Renal cortical epithelial cell (primary cell): Measurements from ENCODE around the gene ATP13A5. TPM values are rescaled to one million over a fixed set of nuclear protein-coding genes. Genes with fewer than 3 reads are reported as not detected.

Experiments used
- DNase-seq: peaks from one replicate; pipeline ENCODE4 v3.0.0-alpha.2; 2011; ENCODE audit warnings: low read depth
- total RNA-seq: library from RNA; depleted of rRNA; stranded (reverse); fragments of >200 nt; gene quantifications from 2 replicates; pipeline ENCODE4 v1.2.3, GENCODE V29; 2014

ATP13A5 gene
- total RNA-seq, 1 donor from 2014 or later = not detected

DNA sequence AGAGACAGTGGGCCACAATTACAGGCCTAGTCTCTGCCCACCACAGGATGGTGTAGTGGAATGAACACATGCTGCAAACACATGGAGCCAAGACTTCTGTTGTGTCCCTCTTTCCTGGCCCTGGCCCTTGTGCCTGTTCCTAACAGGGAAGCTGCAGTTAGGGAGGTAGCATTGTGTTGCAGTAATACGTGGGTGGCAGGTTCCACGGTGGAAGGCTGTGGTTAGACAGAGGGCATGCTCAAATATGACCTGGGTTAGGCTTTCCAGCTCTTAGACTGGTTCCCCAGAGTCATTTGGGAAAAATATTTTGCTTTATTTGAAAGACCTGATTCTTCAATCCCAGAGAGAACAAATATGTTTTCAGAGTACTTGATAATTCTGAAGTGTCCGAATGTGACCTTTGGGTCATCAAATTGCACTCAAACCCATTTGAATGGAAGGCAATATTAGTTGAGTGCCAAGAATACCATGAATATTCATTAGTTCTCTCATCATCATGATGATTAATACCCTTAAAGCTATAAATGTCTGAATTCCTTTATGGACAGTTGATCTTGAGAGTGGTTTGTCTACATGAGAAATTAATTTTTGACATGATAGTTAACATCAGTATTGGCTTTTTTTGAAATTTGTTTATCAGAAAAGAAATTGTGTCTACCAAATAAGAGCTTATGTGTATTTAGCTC is 109.1 kb downstream of the ATP13A5 start:
- peak; percentile 18 for DNase-seq

DNA sequence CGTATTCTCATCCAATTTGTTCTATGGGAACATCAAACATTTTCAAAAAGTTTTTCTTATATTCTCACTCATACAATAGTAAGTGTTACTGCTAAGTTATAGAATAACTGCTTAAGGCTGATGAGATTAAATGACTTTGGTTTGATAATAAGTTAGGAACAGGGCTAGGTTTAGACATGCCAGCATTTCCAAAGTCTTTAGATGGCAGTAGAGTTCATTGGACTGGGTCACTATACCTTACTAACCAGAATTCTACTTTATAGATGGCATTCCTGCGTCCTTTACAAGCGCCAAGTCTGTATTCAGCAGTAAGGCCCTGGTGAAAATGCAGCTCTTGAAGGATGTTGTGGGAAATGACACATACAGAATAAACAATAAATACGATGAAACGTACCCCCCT is 115.8 kb downstream of the ATP13A5 start:
- DNase-seq = no peak

DNA sequence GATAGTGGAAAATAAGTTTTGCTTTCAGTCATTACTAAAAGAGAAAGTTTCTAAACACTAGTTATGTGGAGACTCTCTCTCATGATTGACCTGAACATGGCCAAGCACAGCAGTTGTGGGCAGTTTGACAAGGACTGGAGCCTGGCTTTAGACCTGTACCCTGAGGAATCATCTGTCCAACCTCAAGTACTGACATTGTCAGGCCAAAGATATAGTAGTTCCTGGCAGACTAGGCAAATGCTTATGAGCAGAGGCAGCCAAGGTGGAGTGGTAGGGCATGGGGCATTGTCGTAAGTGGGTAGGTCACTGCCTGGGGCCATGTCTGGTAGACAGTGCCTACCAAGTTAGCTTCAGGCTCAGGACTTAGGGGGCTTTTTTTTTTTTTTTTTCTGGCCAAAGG is 116.6 kb downstream of the ATP13A5 start:
- no peak for DNase-seq

DNA sequence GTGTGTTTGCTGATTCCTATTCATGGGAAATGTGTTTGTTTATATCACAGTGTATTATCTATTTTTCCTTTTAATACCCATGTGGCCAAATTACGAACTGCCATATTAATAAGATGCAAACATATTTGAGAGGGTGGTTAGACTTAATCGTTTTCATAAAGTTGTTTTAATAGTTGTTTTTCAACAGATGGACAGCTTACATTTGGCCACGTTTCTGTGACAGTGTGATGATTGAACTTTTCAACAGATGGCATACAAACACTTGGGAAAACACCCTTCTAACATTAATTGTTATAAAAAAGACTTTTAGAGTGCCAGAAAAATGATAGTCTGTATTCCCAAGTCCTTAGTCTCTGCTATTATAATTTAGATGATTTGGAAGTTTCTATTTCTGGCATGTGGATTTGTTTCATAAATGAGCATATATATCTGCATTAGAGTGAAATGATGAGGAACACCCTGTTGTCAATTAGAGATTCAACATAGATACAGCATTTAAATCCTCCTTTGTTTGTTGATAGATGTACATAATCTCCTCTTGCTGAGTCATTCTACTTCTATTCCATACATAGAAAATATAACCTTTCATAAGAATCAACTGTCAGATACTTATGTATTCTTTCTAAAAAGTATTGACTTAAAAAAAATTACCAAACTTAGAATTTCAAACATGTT is 124.4 kb downstream of the ATP13A5 start:
- DNase-seq = no peak

DNA sequence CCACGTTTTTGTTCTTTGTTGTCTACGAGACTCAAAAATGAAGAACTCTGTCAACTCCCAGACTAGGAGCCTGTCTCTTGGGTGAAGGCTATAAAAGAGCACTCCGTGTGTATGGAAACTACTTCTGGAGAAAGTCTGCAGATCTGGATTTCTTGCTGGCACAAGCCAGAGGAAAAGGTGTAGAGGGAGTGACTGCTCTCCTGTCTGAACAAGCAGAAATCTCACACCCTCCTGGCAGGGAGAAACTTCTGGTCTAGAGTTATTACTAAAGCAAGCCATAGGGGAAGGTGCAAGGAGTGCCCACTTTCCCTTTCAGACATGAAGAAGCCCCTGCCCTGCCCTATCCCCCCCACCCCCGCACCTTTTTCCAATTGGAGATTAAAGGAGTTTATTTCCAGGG is 128.1 kb downstream of the ATP13A5 start:
- no peak for DNase-seq

DNA sequence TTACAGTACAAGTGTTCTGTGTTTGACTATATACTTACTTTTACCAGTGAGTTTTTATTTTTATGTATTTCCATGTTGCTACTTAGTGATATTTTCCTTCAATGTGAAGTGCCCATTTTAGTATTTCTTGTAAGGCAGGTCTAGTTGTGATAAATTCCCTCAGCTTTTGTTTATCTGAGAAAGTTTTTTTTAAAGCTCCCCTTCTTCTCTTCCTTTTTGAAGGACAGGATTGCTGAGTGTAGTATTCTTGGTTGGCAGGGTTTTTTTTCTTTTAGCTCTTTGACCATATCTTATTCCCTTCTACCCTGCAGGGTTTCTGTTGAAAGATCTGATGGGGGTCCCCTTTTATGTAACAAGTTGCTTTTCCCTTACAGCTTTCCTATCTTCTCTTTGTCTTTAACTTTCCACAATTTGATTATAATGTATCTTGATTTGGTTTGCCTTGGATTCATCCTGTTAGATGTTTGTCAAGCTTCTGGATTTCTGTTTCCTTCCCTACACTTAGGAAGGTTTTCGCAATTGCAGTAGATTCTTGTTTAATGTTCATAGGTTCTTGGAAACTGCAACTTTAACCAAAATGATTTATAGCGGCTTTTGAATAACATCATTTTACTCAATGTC is 129.6 kb downstream of the ATP13A5 start:
- DNase-seq = no peak

DNA sequence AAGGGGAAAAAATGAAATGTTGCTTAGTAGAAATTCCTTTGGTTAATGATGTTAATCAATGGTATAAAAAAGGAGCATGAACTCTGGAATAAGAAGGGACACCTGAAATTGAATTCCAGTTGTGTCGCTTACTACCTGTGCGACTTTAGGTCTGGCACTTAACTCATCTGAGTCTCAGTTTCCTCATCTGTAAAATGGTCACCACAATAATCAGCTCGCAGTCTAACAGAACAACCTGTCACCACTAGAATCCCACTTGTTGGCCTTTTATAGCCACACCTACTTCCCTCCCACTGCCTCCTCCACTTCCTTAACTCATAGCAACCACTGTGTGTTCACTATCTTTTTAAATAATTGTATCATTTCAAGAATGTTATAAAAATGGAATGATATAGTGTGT is 135.0 kb downstream of the ATP13A5 start:
- no peak for DNase-seq

DNA sequence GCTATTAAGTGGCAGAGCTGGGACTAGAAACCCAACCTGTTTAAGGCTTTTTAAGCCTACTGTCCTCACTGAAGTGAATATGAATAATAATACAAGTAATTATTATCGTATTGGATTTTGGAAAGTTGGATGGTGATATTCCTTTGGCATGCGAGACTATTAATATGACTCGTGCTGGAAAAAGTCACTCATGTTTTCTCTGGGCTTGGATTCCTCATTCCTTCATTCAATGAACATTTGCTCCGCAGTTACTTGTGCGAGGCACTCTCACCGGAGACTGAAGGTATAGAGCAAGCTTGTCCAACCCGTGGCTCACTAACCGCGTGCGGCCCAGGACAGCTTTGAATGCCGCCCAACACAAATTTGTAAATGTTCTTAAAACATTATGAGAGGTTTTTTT is 136.8 kb downstream of the ATP13A5 start:
- no peak for DNase-seq

DNA sequence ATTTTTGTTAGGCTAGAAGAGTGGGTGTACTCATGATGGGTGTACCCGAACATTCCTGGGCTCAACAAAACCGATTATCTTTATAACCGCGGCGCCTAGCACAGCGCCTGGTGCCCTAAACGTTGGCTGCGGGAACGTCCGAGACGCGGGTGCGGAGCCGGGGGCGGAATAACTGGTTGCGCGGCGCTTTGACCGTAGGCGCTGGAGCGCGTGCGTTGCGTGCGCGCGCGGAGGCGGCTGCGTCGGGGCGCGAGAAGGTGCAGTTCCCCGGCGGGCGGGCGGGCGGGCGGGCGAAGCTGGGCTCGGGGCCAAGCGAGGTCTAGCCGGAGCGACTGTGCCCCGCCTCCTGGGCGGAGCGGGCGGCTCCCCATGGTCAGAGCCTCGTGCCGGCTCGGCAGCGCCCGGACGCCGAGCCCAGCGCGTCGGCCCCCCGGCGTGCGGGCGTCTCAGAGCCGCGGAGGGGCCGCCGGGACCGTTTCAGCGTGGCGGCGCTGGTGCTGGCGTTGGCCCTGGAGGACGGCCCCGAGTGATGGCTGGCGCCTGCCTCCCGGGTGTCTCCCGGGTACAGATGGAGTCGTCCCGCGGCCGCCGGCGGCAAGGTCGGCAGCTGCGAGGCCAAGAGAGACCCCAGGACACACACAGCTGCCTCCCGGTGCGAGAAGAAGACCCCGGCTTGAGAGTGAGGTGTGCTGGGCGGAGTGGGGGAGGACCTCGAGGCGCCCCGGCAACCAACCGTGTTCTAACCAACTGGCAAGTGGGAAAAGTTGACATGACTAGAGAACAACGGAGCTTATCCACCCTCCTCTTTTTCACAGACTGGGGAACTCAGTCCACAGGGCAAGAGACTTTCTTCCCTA is 137.5 kb downstream of the ATP13A5 start, which contains the start of gene PLAAT1:
TSS of gene PLAAT1 (plus strand) at position 373 of the 857 bp plus-strand sequence. CDS start 14,429 bp downstream, outside the sequence.
- peak; percentile 8 for DNase-seq

DNA sequence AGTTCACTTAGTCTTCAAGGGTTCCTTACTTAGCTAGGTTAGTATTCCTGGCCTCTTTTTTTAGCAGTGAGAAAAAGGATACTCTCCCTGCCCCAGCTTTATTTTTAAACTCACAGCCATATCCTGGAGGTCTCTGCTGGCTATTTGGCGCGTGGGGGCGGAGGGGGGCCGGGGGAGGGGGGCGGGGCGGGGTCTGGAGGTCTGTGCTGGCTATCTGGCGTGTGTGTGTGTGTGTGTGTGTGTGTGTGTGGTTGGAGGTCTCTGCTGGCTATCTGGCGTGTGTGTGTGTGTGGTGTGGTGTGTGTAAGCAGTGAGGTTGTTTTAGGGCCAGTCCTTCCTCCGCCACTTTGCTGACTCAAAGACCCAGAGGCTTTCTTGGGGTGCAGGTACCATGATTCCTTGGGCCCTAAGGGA is 138.1 kb downstream of the ATP13A5 start:
- no peak for DNase-seq

DNA sequence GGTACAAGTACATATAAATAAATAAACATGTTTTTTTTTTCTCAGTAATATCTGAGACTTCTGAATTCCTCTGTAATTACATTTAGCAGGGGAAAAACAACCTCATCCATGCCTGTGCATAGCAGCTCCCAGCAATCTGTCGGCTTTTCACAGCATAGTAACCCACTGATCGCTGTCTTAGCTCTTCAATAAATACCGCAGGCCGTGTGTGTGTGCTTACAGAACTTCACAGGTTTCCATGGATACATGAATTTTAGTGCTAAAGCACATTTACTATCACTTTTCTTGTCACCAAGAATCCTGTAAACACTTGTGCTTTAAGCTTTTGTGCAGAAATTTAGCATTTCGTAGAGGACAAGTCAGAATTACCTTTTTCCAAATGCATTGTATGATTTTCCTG is 141.5 kb downstream of the ATP13A5 start:
- DNase-seq = no peak

DNA sequence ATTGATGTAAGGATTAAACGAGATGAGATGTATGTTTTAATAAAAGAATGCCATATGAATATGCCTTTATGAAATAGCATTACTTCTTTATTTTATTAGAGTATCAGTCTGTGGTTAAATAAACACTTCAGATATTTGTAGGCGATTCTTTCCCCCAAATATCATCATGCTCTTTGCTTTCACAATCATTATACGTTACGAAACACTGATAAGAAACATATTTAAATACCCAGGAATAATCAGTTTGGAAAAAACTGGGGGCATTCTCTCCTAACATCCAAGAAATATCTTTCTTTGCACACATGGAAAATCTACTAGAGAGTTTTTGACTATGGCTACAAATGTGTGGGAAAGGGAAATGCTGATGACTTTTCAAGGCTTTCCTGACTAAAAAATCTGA is 142.0 kb downstream of the ATP13A5 start:
- DNase-seq = no peak

DNA sequence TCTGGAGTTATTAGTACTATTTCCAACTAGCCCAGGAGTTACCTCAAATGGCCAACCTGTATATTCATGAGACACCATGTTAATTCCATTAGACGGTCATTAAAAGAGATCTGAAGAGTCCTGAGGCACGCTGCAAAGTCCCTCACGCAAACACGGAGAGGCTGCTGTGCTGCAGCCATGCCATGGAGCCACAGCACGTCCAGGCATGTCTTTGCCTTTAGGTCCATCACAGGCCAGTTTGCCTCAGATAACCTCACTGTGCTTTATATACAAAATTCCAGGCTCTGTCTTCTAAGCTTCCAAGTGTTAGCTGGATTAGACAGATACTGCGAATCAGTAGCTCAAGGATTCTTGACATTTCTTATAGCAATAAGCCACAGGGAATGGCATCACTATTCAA is 147.4 kb downstream of the ATP13A5 start:
- DNase-seq = no peak

DNA sequence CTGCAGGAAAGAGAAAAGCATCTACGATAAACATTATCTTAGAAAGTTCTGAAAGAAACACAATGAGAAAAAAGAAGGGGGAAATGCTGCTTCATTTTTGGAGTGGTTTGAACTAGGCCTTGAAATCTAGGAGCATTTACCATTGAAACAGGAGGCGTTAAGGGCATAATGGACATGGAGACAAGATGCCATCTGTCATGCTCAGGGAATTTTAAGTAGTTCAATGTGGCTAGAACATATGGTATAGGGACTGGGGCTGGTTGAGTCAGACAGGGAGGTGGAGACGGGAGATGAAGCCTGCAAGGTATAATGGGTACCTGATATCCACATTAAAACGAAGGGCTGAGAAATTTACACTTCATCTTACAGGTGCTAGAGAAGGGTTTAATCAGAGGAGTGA is 147.9 kb downstream of the ATP13A5 start:
- no peak for DNase-seq

DNA sequence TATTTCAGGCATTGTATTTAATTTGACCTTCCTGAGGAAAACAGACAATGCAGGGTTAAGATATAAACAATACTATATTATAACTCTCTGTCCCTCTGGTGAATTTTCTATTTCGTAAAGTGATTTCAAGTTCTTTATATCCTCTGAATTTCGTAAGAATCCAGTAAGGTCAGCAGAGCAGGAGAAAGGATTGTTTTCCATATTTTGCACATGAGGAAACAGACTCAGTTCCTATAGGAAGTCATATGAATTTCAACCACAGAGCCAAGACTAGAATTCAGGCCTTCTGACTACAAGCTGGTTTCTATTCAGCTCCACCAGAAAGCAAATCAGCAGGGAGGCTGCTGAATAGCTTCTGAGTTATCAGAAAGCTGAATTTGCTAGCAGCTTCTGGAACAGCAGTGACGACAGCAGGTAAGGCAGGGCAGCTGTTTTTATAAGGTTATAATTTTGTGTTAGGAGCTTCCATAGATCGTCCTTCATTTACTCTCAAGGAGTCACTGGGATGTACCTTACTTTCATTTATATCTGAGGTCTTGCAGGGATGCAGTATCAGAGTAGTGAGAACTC is 148.6 kb downstream of the ATP13A5 start:
- DNase-seq = no peak

DNA sequence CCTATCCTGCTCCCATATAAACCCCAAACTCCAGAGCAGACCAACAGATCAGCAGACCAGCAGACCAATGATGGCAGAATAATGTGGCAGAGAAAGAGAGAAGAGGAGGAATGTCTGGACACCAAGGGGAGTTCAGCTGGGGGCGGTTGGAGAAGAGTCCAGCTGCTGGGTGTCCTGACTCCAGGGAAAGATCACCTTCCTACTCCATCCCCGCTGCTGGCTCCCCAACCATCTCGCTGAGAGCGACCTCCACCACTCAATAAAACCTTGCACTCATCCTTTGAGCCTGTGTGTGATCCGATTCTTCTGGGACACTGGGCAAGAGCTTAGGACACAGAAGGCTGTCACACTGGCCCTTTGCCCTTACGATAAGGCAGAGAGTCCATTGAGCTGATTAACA is 150.3 kb downstream of the ATP13A5 start:
- no peak for DNase-seq

DNA sequence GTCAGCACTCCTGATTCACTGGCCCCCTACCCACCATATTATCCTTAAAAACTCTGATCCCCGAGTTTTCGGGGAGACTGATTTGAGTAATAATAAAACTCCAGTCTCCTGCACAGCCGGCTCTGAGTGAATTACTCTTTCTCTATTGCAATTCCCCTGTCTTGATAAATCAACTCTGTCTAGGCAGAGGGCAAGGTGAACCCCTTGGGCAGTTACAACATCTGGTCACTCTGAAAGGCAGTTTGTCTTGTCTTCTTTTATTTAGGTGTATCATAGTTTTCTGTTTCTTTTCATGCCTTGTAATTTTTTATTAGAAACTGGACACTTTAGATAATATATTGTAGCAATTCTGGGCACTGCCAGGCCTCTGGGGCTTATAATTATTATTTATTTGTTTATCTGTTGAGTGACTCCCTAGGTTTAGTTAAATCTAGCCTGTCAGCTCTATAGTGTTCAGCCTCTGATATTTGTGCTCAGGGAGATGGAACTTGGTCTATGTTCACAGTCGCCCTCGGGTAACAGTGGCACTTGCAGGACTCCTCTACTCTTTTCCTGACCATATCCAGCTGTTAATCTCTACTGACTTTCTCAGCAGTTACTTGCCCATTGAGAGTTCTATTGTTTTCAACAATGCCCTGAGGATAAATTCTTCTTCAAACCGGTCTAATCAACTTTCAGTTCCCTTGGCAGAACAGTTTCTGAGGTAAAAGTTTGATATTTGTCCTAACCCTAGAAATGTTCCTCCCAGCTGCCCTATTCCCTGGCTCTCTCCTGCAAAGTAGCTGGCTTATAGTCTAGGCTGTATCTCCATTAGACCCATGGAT is 153.0 kb downstream of the ATP13A5 start:
- peak; percentile 18 for DNase-seq
